SK-N-SH (cell line): Measurements from ENCODE around the gene RHOA. TPM values are rescaled to one million over a fixed set of nuclear protein-coding genes. Genes with fewer than 3 reads are reported as not detected.

Experiments used
- CTCF ChIA-PET: fragments of 300-600, 350-600 bp; formaldehyde crosslinking; extraction: SDS; loops from one replicate; lab custom pipeline; 2021; lab: Yijun Ruan, JAX
- POLR2A ChIA-PET: fragments of 350-600 bp; sonication (Branson Sonifier 250); formaldehyde crosslinking; extraction: SDS; loops from one replicate; lab custom pipeline; 2020; ENCODE audit warnings: antibody characterized with exemption, inconsistent platforms; lab: Yijun Ruan, JAX
- DNase-seq: peaks from one replicate; pipeline ENCODE4 v3.0.0; 2012
- H2AFZ ChIP-seq: fragments of 200-600 bp; sonication (generic); 2 replicates; pipeline ENCODE4 v1.8.1; 2016; ENCODE audit warnings: antibody characterized with exemption, mild to moderate bottlenecking, low read depth
- H3F3A ChIP-seq: fragments of 200-600 bp; sonication (generic); replicated peaks from 2 replicates; pipeline ENCODE3; 2016; ENCODE audit warnings: antibody characterized with exemption, mild to moderate bottlenecking; ENCODE audit not compliant: insufficient read depth
- H3K27ac ChIP-seq, 2 experiments: fragments of 200-500 bp in 1 of 2; fragments of 200-600 bp in 1 of 2; sonication (Bioruptor generic) in 1 of 2; sonication (generic), shearing (Covaris generic) in 1 of 2; 2 replicates each; pipeline versions ENCODE4 v1.5.1 to v1.6.1; 2014 to 2016; ENCODE audit warnings: low read depth in 2 of 2, inconsistent platforms in 1 of 2, low read length in 1 of 2, mild to moderate bottlenecking in 1 of 2, mixed read lengths in 1 of 2
- H3K27me3 ChIP-seq: fragments of 200-600 bp; sonication (generic), shearing (Covaris generic); 2 replicates; pipeline ENCODE4 v1.6.1; 2016; ENCODE audit warnings: mixed run types; ENCODE audit not compliant: insufficient read depth
- H3K36me3 ChIP-seq, 2 experiments: fragments of 200-500 bp in 1 of 2; fragments of 200-600 bp in 1 of 2; sonication (Bioruptor generic) in 1 of 2; sonication (generic) in 1 of 2; replicated peaks in 1 of 2; 2 replicates each; pipeline versions ENCODE3 to v1.5.1; 2014 to 2016; ENCODE audit warnings: low read length in 1 of 2, mild to moderate bottlenecking in 1 of 2; ENCODE audit not compliant: insufficient read depth in 2 of 2, control insufficient read depth in 1 of 2
- H3K4me1 ChIP-seq, 2 experiments: fragments of 200-500 bp in 1 of 2; fragments of 200-600 bp in 1 of 2; sonication (Bioruptor generic) in 1 of 2; sonication (generic), shearing (Covaris generic) in 1 of 2; 2 replicates each; pipeline versions ENCODE4 v1.5.1 to v1.6.1; 2014 to 2016; ENCODE audit warnings: low read depth in 1 of 2, low read length in 1 of 2, mixed run types in 1 of 2; ENCODE audit not compliant: insufficient read depth in 2 of 2, control insufficient read depth in 1 of 2
- H3K4me2 ChIP-seq: fragments of 200-600 bp; sonication (generic), shearing (Covaris generic); 2 replicates; pipeline ENCODE4 v1.6.1; 2017; ENCODE audit warnings: mixed run types
- H3K4me3 ChIP-seq, 2 experiments: fragments of 200-500 bp in 1 of 2; fragments of 200-600 bp in 1 of 2; sonication (Bioruptor generic) in 1 of 2; sonication (generic), shearing (Covaris generic) in 1 of 2; 2 replicates each; pipeline versions ENCODE4 v1.5.1 to v1.8.1; 2014 to 2016; ENCODE audit warnings: low read depth in 2 of 2, inconsistent platforms in 1 of 2, low read length in 1 of 2, mild to moderate bottlenecking in 1 of 2, mixed read lengths in 1 of 2, moderate library complexity in 1 of 2
- H3K79me2 ChIP-seq: fragments of 200-600 bp; sonication (generic); 2 replicates; pipeline ENCODE4 v1.8.1; 2017; ENCODE audit warnings: mild to moderate bottlenecking; ENCODE audit not compliant: insufficient read depth
- H3K9ac ChIP-seq: fragments of 200-600 bp; sonication (generic); 2 replicates; pipeline ENCODE4 v1.6.1; 2017; ENCODE audit warnings: mixed run types
- H3K9me2 ChIP-seq: fragments of 200-600 bp; sonication (generic); 2 replicates; pipeline ENCODE4 v1.6.1; 2017; ENCODE audit warnings: mixed run types
- H3K9me3 ChIP-seq: fragments of 200-600 bp; sonication (generic); 2 replicates; pipeline ENCODE4 v1.6.1; 2017; ENCODE audit warnings: mixed run types, mild to moderate bottlenecking, moderate library complexity
- H4K20me1 ChIP-seq: fragments of 200-600 bp; sonication (generic); 2 replicates; pipeline ENCODE4 v1.6.1; 2017; ENCODE audit warnings: mild to moderate bottlenecking, mixed run types; ENCODE audit not compliant: insufficient read depth
- ELF1 ChIP-seq: IDR thresholded peaks from 2 replicates; pipeline ENCODE4 v1.4.0; 2012
- GATA2 ChIP-seq: sonication (generic); formaldehyde crosslinking; IDR thresholded peaks from 2 replicates; pipeline ENCODE4 v1.5.0; 2020; ENCODE audit warnings: mild to moderate bottlenecking, missing genetic modification reagents
- MEF2A ChIP-seq: IDR thresholded peaks from 2 replicates; pipeline ENCODE4 v1.4.0; 2012; ENCODE audit warnings: low read depth, borderline replicate concordance
- NRF1 ChIP-seq: IDR thresholded peaks from 2 replicates; pipeline ENCODE4 v1.6.1; 2012; ENCODE audit warnings: low read depth, mild to moderate bottlenecking, low read length
- RCOR1 ChIP-seq: fragments of 150-350 bp; IDR thresholded peaks from 2 replicates; pipeline ENCODE4 v1.6.1; 2017; ENCODE audit warnings: antibody characterized with exemption, low read length
- TAF1 ChIP-seq: IDR thresholded peaks from 2 replicates; pipeline ENCODE4 v1.6.1; 2012; ENCODE audit warnings: low read depth, mild to moderate bottlenecking, low read length, moderate library complexity, borderline replicate concordance
- TEAD4 ChIP-seq: IDR thresholded peaks from 2 replicates; pipeline ENCODE4 v1.4.0; 2012; ENCODE audit warnings: mild to moderate bottlenecking, borderline replicate concordance; ENCODE audit not compliant: insufficient read depth
- WGBS: methylation state at CpG from one replicate; pipeline ENCODE4 v1.1.6; 2017; ENCODE audit warnings: low lambda C conversion rate; 5-methylcytosine and 5-hydroxymethylcytosine counted together
- polyA plus RNA-seq, 3 experiments: library from polyadenylated mRNA; depleted of rRNA; stranded (reverse); fragments of >200 nt; gene quantifications; 2 replicates each; pipeline ENCODE4 v1.2.3, GENCODE V29; 2012
- TF ChIP-seq, protein P1 (sequence below): fragments of 150-350 bp; IDR thresholded peaks from 2 replicates; pipeline ENCODE4 v1.6.1; 2017; ENCODE audit warnings: antibody characterized with exemption, low read length, low read depth, borderline replicate concordance
- TF ChIP-seq, protein P2 (sequence below): IDR thresholded peaks from 2 replicates; pipeline ENCODE4 v1.4.0; 2012; ENCODE audit warnings: low read depth
- TF ChIP-seq, protein P3 (sequence below): fragments of 200-600 bp; sonication (generic); IDR thresholded peaks from 2 replicates; pipeline ENCODE4 v1.6.1; 2017; ENCODE audit warnings: antibody characterized with exemption, mild to moderate bottlenecking, moderate library complexity

RHOA gene
- polyA plus RNA-seq, 1 of the 3 experiments (the other 2 are of a cell fraction): 312 TPM

DNA sequence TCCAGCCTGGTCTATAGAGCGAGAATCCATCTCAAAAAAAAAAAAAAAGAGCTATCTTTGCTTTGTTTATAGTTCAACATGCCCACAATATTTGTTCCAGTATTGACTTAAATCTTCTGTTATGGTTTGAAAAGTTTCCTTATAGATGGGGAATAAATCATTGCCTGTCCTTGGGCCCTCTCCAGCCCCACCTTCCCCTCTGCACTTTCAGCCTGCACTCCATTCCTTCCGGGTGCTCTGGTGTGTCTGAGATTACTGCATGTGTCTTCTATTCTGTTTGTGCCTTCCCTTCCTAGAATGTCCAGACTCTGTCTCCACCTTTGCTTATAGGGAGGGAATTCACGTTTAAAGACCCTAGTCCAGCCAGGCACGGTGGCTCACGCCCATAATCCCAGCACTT lies 28.4 kb downstream of the RHOA start:
- POLR2A ChIA-PET: no interaction called here
- Histone ChIP-seq H3K4me3 (no peak overlapping the region), H3F3A (peaks cover 25% of the 10 kb centered on the region), H2AFZ (no peak overlapping the region), H4K20me1 (peaks cover 100% of the 10 kb centered on the region), H3K9me2 (no peaks in the 10 kb centered on the region), H3K36me3 (peaks cover 0 to 8% of the 10 kb centered on the region in 2 experiments), H3K4me1 (no peaks in the 10 kb centered on the region), H3K4me2 (no peak overlapping the region), H3K9me3 (no peaks in the 10 kb centered on the region), H3K27me3 (no peaks in the 10 kb centered on the region), H3K79me2 (peaks cover 100% of the 10 kb centered on the region), H3K9ac (no peak overlapping the region), H3K27ac (no peak overlapping the region)
- TF ChIP-seq MEF2A (no peak), TEAD4 (no peak), GATA2 (CRISPR knock-in tag) (no peak), ELF1 (no peak), NRF1 (no peak), TAF1 (no peak)
- TF ChIP-seq, protein P1, sequence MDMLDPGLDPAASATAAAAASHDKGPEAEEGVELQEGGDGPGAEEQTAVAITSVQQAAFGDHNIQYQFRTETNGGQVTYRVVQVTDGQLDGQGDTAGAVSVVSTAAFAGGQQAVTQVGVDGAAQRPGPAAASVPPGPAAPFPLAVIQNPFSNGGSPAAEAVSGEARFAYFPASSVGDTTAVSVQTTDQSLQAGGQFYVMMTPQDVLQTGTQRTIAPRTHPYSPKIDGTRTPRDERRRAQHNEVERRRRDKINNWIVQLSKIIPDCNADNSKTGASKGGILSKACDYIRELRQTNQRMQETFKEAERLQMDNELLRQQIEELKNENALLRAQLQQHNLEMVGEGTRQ: no peak
- TF ChIP-seq, protein P2, sequence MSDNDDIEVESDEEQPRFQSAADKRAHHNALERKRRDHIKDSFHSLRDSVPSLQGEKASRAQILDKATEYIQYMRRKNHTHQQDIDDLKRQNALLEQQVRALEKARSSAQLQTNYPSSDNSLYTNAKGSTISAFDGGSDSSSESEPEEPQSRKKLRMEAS: no peak
- TF ChIP-seq, protein P3, sequence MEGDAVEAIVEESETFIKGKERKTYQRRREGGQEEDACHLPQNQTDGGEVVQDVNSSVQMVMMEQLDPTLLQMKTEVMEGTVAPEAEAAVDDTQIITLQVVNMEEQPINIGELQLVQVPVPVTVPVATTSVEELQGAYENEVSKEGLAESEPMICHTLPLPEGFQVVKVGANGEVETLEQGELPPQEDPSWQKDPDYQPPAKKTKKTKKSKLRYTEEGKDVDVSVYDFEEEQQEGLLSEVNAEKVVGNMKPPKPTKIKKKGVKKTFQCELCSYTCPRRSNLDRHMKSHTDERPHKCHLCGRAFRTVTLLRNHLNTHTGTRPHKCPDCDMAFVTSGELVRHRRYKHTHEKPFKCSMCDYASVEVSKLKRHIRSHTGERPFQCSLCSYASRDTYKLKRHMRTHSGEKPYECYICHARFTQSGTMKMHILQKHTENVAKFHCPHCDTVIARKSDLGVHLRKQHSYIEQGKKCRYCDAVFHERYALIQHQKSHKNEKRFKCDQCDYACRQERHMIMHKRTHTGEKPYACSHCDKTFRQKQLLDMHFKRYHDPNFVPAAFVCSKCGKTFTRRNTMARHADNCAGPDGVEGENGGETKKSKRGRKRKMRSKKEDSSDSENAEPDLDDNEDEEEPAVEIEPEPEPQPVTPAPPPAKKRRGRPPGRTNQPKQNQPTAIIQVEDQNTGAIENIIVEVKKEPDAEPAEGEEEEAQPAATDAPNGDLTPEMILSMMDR: no peak
- WGBS: 92% methylated on average over 5 of the region's 5 CpGs
- CTCF ChIA-PET: interaction anchor here (1.3 kb wide), 1 partner anchor 66 kb away, joined by 4 read pairs; no protein-coding TSS in a partner anchor
- no peak for DNase-seq

GRCh38 chr3:49378249-49378895 lies 33.4 kb downstream of the RHOA start:
- Histone ChIP-seq H3F3A (peaks cover 27% of the 10 kb centered on the region), H3K27me3 (no peaks in the 10 kb centered on the region), H3K4me2 (no peak overlapping the region), H3K79me2 (peaks cover 100% of the 10 kb centered on the region), H3K9ac (no peak overlapping the region), H3K9me3 (no peaks in the 10 kb centered on the region), H3K9me2 (no peaks in the 10 kb centered on the region), H2AFZ (no peak overlapping the region), H3K4me3 (no peak overlapping the region), H4K20me1 (peaks cover 100% of the 10 kb centered on the region), H3K27ac (peak overlapping the region in 1 of 2 experiments; percentile 31; a peak in 2 of 4 replicates), H3K36me3 (peaks cover 3 to 26% of the 10 kb centered on the region in 2 experiments), H3K4me1 (no peaks in the 10 kb centered on the region)
- ChIA-PET CTCF (interaction anchor here (1.5 kb wide), 1 partner anchor 71 kb away, joined by 4 read pairs; no protein-coding TSS in a partner anchor), POLR2A (no interaction called here)
- 83% methylated on average over 11 of the region's 11 CpGs for WGBS
- no peak for DNase-seq
- TF ChIP-seq RCOR1: no peak
